Left lung (tissue), 10 donors: ENCODE measurements around the gene UNC13C. TPM values are rescaled to one million over a fixed set of nuclear protein-coding genes. Genes with fewer than 3 reads are reported as not detected.

ENCODE experiments used
- ATAC-seq: fragments of 200-7000 bp; cut with Tn5 transposase; one replicate; pipeline ENCODE4 v1.9.1; 2020; ENCODE audit warnings: moderate library complexity
- DNase-seq, 4 donors: peaks; one replicate each; pipeline ENCODE4 v3.0.0-alpha.2; 2013 to 2020
- H3K27ac ChIP-seq, 2 donors: fragments of 200-600 bp; sonication (generic) in 1 of 2; one replicate each; pipeline versions ENCODE4 v1.5.0 to v1.8.0; 2020 to 2021
- H3K27me3 ChIP-seq, 2 donors: fragments of 200-600 bp; sonication (generic) in 1 of 2; one replicate each; pipeline versions ENCODE4 v1.5.0 to v1.8.0; 2020 to 2021
- H3K36me3 ChIP-seq, 2 donors: fragments of 200-600 bp; sonication (generic) in 1 of 2; one replicate each; pipeline versions ENCODE4 v1.5.0 to v1.8.0; 2020 to 2021
- H3K4me1 ChIP-seq, 2 donors: fragments of 200-600 bp; one replicate each; pipeline ENCODE4 v1.8.0; 2021
- H3K4me3 ChIP-seq, 2 donors: fragments of 200-600 bp; sonication (generic) in 1 of 2; one replicate each; pipeline versions ENCODE4 v1.5.0 to v1.8.0; 2020 to 2021; ENCODE audit warnings: mild to moderate bottlenecking in 1 of 2
- H3K9me3 ChIP-seq, 2 donors: fragments of 200-600 bp; sonication (generic) in 1 of 2; one replicate each; pipeline versions ENCODE4 v1.5.0 to v1.8.0; 2020 to 2021
- CTCF ChIP-seq, 2 donors: fragments of 200-600 bp; sonication (generic) in 1 of 2; IDR thresholded peaks; one replicate each; pipeline versions ENCODE4 v1.5.0 to v1.8.0; 2021; ENCODE audit warnings: antibody characterized with exemption in 2 of 2
- intact Hi-C, 2 donors: fragments of 100-400 bp; cut with DNase I; formaldehyde crosslinking; loops; one replicate each; pipeline versions ENCODE4 v1.11.2 to v1.14.2; 2022
- polyA plus RNA-seq, 6 donors: library from polyadenylated mRNA; unstranded; fragments of 120-200 nt; gene quantifications; one replicate each; pipeline ENCODE4 v1.2.1, GENCODE V29; 2013; ENCODE audit not compliant: insufficient read length in 6 of 6
- total RNA-seq, 2 donors: library from RNA; stranded (reverse); fragmentation: NEBNext Ultra II Directional; extraction: Animal tissue kit (Norgen Biotek cat#: 25700); gene quantifications; one replicate each; pipeline ENCODE4 v1.2.1, GENCODE V29; 2021
- donor health status: DM: no; HTN: yes; CAD: no.
- donor health status: DM: no; HTN: no; CAD: no.

UNC13C gene
- total and polyA plus RNA-seq, 8 donors = 0.03 to 19.2 (median 12.8) TPM

- peaks cover 0 to 27% of the 10 kb centered on the region in 2 donors for H3K9me3 ChIP-seq
- H3K4me1 ChIP-seq = no peaks in the 10 kb centered on the region
- ATAC-seq = no peak
- DNase-seq = no peak
- H3K4me3 ChIP-seq = no peak overlapping the region
- H3K27ac ChIP-seq = no peak overlapping the region
- intact Hi-C loops = no loop called here
- H3K36me3 ChIP-seq = no peaks in the 10 kb centered on the region
- no peak for TF ChIP-seq CTCF (IDR thresholded peaks at IDR 0.05)
- H3K27me3 ChIP-seq = no peaks in the 10 kb centered on the region
Measured at GRCh38 chr15:54364961-54365360, 386.7 kb downstream of the UNC13C start.

- H3K27me3 ChIP-seq = no peaks in the 10 kb centered on the region
- H3K27ac ChIP-seq = no peak overlapping the region
- peaks cover 0 to 20% of the 10 kb centered on the region in 2 donors for H3K9me3 ChIP-seq
- H3K36me3 ChIP-seq = no peaks in the 10 kb centered on the region
- H3K4me1 ChIP-seq = no peaks in the 10 kb centered on the region
- DNase-seq (peak in 1 of 4 donors; percentile 33), ATAC-seq (no peak)
- TF ChIP-seq CTCF (IDR thresholded peaks at IDR 0.05) = no peak
- intact Hi-C loops = no loop called here
- H3K4me3 ChIP-seq = no peak overlapping the region
Measured at GRCh38 chr15:54373332-54373731, 395.1 kb downstream of the UNC13C start.

- H3K4me3 ChIP-seq = no peak overlapping the region
- H3K27me3 ChIP-seq = no peaks in the 10 kb centered on the region
- no peak overlapping the region for H3K27ac ChIP-seq
- H3K9me3 ChIP-seq = peaks cover 0 to 20% of the 10 kb centered on the region in 2 donors
- intact Hi-C loops = no loop called here
- ATAC-seq (no peak), DNase-seq (peak in 3 of 4 donors; percentile 50 to 64 (median 58))
- no peaks in the 10 kb centered on the region for H3K4me1 ChIP-seq
- TF ChIP-seq CTCF (IDR thresholded peaks at IDR 0.05) = no peak
- no peaks in the 10 kb centered on the region for H3K36me3 ChIP-seq
Measured at GRCh38 chr15:54374184-54374952, 396.1 kb downstream of the UNC13C start.

GRCh38 chr15:54387799-54388198, 409.6 kb downstream of the UNC13C start:
- H3K4me1 ChIP-seq = no peaks in the 10 kb centered on the region
- no peaks in the 10 kb centered on the region for H3K36me3 ChIP-seq
- no peaks in the 10 kb centered on the region for H3K27me3 ChIP-seq
- H3K9me3 ChIP-seq = no peaks in the 10 kb centered on the region
- ATAC-seq = peak; percentile 84
- intact Hi-C loops = no loop called here
- H3K27ac ChIP-seq = no peak overlapping the region
- no peak for TF ChIP-seq CTCF (IDR thresholded peaks at IDR 0.05)
- H3K4me3 ChIP-seq = no peak overlapping the region
- DNase-seq = no peak

GRCh38 chr15:54388746-54389145, 410.5 kb downstream of the UNC13C start:
- no peaks in the 10 kb centered on the region for H3K36me3 ChIP-seq
- intact Hi-C loops = no loop called here
- ATAC-seq = no peak
- TF ChIP-seq CTCF (IDR thresholded peaks at IDR 0.05) = no peak
- no peak overlapping the region for H3K4me3 ChIP-seq
- H3K4me1 ChIP-seq = no peaks in the 10 kb centered on the region
- no peaks in the 10 kb centered on the region for H3K9me3 ChIP-seq
- H3K27ac ChIP-seq = no peak overlapping the region
- H3K27me3 ChIP-seq = no peaks in the 10 kb centered on the region
- no peak for DNase-seq
